ENCODE data around the gene ATP2C1.
"Not testable (repeated sequence)": the region's sequence is repeated elsewhere in the genome, so short reads cannot be mapped to it uniquely, and the experiment has no call there.

Gene ATP2C1

DNA sequence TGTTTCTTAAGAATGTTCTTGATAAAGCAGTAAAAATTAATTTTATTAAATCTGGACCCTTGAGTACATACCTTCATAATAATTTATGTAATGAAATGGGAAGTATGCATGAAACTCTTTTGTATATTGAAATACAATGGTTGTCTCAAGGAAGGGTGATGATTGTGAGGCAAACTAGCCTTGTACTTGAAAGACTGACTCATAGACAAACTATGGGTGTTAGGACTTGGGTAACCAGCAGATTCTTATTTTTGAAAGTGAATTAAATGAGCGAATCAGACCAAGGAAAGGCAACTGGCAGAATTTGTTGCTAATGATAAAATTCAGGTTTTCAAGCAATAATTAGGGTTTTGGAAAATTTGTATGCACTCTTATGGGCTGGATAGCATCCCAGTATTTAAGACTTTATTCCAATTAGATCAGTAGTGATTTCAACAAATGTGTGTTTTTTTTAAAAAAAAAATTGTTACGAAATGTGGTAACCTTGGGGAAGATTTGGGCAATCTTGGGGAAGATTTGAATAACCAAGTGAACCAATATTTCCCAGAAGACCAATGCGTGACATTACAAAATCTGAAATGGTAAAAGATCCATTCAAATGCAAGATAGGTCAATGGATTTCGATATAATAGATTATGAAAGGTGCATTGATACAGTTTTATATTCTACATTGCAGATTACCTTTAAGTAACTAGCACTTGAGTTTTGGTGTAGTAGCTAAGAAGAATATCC, 42.0 kb downstream of the ATP2C1 start:
- DNase-seq (ENCODE audit: low spot score), result no peak

DNA sequence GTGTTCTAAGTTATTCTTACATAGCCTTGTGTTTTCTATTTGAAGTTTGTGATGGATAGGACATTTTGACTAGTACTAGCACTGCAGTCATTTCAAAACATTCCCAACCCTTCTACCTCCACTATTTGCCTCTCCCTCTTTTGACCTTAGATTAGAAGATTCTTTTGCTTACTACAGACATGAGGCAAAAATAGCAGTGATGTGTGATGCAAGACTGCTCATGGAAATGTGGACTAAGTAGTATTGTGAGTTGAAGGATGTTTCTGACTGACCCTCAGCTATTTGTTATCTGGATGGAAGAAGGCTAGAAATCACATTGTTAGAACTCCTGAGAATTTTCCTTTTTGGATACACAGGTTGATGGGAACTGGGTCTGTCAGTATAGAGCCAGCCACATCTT, 45.9 kb downstream of the ATP2C1 start:
- DNase-seq (ENCODE audit: low spot score), result no peak

DNA sequence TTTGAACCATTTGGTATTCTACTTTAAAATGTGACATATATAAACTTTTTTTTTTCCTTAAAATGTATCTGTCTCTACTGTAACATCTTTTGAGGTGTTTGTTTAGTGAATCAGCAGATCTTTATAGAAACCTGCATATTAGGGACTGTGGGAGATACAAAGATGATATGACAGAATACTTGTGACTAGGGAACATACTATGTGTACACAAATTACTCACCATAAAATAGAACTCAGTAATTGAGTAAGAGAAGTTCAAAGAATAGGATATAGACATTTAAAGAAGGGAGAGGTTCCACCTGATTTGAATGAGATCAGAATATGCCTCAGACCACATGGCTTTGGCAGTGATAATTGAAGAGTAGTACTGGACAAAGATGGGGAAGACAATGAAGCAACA, 47.9 kb downstream of the ATP2C1 start:
- no peak for DNase-seq (ENCODE audit: low spot score)

DNA sequence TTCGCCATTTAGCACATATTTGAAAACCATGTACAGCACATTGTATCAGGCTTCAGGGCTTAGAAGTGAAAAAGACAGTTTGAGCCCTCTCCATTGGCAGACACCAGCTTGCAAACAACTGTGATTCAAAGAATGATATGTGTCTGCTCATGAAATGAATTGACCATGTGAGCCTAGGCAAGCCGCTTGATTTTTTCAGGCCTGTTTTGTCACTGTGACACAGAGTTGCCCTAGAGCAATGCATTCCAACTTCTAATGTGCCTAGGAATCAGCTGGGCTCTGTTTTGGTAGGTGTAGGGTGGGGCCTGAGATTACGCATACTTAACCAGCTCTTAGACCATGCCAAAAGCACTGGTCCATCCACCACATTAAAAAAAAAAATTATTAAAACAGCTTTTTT, 53.0 kb downstream of the ATP2C1 start:
- DNase-seq (ENCODE audit: low spot score), result no peak

DNA sequence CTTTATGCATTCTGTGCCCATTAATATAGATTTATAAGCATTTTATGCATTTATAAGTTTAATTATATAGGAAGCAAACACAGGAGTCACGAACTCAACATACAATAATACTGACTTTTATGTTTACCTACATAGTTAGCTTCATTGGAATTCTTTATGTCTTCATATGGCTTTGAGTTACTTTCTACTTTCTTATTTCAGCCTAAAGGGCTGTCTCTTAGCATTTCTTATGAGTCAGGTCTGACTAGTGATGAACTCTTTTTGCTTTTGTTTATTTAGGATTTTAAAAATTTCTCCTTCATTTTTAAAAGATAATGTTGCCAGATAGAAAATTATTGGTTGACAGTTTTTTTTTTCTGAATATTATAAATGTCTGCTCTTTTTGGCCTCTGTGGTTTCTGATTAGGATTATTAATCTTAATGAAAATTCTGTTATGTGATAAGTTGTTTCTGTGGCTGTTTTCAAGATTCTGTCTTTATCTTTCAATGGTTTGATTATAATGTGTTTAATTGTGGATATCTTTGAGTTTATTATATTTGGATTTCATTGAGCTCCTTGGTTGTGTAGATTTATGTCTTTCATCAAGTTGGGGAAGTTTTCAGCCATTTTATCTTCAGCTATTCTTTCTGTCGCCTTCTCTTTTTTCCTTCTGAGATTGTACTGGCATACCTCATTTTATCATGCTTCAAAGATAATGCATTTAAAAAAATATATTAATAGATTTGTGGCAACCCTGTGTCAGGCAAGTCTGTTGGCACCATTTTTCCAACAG, 54.3 kb downstream of the ATP2C1 start:
- DNase-seq (ENCODE audit: low spot score), result no peak

DNA sequence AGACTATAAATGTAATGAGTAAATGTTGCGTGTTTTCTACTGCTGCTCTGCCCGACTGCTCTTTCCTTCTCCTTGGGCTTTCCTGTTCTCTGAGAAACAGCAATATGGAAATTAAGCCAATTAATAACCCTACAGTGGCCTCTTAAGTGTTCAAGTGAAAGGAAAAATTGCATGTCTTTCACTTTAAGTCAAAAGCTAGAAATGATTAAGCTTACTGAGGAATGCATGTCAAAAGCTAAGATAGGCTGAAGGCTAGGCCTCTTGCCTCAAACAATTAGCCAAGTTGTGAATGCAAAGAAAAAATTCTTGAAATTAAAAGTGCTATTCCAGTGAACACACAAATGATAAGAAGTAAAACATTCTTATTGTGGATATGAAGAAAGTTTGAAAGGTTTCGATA, 55.0 kb downstream of the ATP2C1 start:
- DNase-seq (ENCODE audit: low spot score), result no peak

DNA sequence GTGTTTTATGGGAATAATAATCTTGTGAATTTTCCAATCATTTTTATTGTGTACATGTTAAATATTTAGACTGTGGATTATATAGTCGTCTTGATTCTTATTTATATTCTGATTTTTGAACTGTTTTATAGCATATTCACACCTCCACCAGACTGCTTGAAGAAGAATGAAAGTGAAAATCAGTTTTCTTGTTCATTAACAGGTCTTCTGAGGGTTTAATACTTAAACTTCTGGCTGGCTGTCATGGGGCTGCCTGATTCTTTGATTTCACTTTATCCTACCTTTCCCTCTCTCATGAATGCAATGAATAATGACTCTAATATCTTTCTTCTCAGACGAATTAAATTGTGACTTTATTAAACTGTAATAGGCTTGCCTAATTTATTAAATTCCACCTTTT, 56.2 kb downstream of the ATP2C1 start:
- DNase-seq (ENCODE audit: low spot score), result no peak

DNA sequence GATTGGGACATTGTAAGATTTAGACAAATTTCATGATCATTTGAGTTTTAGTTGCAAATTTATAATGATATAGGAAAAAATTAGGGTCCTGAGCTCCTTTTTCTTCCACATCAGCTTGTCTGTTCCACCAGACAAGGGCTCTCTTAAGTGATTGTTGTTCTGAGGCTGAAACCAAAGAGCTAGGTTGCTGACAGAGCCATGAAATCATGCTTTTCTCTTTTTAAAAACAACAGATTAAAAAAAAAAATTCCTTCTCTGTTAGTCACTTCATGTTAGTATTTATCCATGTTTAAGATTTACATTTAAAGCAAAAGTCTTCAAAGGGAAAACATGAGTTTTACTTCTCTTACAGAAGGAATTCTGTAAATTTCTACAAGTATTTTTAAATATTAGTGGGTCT, 56.8 kb downstream of the ATP2C1 start:
- no peak for DNase-seq (ENCODE audit: low spot score)

DNA sequence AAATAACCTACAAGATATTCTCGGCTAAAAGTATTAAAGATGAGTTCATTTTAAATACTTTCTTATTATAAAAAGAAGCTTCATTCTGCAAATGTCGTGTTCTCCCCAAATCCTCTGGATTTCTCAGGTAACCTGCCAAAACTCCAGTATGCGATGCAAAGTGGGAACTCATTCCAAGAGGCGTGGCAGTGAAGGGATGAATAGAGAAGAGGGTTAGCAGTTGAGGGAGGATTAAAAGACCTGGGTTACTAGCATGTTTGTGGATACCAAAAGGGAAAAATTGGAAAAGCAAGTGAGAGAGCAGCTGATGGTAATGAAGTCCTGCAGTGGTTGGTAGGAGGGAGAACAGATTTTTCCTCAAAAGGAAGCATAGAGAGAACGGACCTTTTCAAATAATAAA, 61.6 kb downstream of the ATP2C1 start:
- DNase-seq (ENCODE audit: low spot score), result no peak

DNA sequence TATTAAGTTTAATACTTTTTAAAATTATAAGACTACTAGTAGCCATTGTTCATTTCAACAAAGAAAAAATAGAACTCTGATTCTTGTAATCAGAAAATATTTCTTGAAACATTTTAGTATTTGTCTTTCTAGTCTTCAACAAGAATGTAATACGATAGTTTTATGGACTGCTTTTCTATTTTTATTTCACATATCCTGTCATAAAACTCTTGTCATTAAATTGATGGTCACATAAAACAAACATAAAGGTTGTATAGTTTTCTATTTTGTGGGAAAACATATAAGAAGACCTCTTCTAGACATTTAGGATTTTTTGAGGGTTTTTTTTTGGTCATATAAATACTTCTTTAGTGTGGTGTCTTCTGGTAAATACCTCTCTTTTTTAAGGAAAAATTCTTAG, 62.4 kb downstream of the ATP2C1 start:
- DNase-seq (ENCODE audit: low spot score), result no peak

DNA sequence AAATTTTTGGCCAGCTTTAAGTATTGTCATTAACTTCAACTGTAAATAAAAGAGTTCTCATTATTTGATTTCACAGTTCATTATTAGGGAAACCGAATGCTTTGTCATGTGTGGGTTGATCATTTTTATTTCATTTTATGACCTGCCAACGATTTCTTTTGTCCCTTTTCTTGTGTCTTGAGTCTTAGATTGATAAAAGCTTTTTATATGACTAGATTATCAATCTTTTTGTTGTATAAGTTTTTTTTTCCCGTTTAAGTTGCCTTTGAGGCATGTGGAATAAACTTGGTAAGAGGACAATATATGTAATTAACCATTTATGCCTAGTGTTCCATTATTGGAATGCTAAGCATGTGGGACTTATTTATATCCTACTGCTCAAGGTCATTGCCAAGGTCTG, 62.8 kb downstream of the ATP2C1 start:
- DNase-seq (ENCODE audit: low spot score), result no peak

DNA sequence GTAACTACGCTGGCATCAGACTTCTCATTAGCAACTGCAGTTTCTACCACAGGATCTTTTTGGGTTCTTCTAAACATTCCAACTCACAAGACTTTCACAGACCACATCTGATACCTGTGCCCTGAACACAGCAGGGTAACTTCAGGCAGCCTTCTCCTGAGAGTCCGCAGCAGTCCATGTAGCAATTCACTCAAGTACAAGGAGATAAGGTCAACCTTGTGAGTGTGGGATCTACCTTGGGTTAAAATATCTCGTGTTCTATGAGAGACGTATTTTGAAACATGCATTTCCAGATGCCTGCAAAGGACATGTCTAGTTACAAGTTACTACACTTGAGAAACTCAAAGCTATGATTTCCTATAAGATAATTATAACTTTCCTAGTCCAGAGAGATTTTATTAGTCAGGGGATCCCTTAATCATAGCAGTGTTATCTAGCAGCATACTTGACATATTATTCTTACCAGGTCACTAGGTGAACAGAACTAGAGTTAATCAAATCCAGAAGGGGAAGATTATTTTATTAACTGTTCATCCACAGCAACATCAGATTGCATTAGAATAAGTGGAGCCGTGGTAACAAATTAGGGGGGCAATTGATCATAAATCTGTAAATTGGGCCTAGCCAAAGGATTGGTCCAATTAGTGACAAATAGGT, 66.4 kb downstream of the ATP2C1 start:
- DNase-seq (ENCODE audit: low spot score), result no peak

DNA sequence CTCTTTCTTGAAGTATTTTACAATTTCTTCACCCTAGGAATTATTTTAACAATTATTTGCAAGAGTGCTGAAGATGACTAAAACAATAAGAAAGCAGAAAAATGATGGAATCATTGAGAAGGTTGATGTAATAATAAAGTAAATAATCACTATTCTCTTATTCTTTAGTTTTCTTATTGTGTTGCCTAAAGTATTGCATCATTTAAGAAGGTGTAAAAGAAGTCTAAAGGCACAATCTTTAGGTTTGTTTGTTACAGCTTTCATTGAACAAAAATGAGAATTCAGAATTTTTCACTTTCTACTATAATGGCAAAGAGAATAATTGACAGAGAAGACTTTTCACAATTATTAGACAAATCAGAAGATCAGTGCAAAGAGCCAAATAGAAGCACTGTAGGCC, 67.6 kb downstream of the ATP2C1 start:
- no peak for DNase-seq (ENCODE audit: low spot score)

DNA sequence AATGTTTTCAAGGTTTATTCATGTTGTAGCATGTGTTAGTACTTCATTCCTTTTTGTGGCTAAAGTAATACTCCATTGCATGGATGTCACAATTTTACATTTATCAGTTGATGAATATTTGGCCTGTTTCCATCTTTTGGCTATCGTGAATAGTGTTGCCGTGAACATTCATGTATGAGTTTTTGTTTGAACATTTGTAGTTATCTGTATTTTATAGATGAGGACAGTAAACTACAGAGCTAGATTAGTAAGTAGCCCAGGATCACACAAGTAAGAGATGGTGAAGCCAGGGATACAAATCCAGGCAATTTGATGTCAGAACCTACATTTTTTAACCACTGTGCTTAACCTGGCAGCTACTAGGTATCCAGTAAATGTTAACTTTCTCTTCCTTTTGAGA, 69.6 kb downstream of the ATP2C1 start:
- DNase-seq (ENCODE audit: low spot score), result no peak

DNA sequence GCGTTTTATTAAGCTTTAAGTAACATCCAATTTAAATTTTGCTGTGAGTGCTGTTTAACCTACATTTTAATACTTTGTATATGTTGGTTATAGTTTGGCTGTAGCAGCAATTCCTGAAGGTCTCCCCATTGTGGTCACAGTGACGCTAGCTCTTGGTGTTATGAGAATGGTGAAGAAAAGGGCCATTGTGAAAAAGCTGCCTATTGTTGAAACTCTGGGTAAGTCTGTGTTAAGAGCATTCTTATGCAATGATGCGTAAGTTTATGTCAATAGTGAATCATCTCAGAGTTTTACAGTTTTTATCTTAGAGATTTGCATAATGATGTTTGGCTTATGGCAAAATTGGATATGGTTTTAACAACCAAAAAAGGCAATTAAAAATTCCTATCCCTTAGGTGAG, 70.0 kb downstream of the ATP2C1 start:
- no peak for DNase-seq (ENCODE audit: low spot score)

DNA sequence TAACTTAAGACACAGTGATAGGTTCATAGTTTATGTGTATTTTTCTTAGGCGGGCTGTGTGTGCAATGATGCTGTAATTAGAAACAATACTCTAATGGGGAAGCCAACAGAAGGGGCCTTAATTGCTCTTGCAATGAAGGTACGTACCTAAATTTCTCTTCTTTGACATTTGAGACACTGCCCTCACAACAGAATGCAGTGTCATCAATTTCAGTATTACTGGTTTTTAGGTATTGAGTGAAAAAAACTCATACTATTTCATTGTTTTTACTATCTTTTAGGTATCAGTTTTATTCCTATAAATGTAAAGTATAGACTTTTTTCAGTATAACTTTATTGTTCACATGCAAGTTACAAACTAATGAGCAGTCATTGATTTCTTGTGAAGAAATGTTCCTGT, 73.4 kb downstream of the ATP2C1 start:
- no peak for DNase-seq (ENCODE audit: low spot score)

DNA sequence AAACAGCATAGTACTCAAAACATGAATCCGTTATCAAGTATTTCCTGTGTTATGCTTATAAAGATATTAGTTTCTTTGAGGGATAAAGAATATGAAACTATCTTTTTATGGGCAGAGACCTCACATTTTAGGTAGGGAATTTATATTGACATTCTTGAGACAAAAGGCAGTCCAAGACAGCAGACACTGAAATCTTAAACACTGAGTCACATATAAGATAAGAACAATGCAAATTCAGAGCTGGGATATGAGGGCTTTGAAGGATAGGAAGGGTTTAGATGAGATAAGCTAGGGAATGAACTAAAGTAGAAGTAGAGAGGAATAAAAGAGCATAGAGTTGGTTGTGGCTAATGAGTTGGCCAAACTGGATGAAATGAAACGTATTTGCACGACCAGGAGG, 74.3 kb downstream of the ATP2C1 start:
- DNase-seq (ENCODE audit: low spot score), result no peak

DNA sequence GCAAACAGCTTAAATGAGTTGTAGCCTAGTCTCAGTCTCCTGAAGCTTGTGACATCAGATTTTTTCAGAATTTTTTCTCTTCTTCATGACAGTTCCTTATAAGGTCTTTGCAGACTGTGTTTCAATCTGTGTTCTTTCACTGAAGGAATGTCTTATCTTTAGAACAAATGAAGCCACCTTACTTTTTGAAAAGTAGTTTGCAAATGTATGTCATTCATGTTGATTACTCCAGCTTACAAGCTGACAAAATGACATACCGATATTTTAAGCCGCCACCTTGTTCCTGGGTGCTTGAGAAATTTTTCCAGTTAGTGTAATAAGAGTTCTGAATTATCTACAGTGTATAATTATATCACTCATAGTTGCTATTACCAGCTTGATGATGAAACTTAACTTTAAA, 75.7 kb downstream of the ATP2C1 start:
- no peak for DNase-seq (ENCODE audit: low spot score)

DNA sequence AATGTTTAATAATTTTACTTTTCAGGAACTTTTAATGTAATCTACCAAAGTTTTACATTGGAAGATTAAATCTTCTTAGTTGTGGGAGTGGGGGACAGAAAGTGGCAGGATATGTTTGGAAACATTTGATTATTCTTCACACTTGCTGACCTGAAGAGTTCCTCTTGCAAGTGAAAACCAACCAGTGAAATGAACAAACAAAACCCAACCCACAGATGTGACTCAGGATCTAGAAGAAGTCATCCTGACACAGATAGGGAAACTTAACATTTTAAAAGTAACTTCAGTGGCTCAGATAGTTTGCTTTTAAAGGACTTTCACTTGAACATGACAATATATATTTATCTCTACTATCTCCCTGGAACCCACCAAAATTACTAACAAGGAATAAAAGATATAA, 77.3 kb downstream of the ATP2C1 start:
- DNase-seq (ENCODE audit: low spot score), result no peak

DNA sequence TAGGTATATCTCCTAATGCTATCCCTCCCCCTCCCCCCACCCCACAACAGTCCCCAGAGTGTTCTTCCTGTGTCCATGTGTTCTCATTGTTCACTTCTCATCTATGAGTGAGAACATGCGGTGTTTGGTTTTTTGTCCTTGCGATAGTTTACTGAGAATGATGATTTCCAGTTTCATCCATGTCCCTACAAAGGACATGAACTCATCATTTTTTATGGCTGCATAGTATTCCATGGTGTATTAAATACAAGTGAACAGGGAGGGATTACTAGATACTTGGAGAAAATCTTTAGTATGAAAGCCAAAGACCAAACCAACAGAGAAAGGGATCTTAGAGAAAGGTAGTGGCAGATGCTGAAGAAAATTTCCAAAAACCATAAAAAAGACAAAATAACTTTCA, 78.7 kb downstream of the ATP2C1 start:
- not testable (repeated sequence) for DNase-seq (ENCODE audit: low spot score)

DNA sequence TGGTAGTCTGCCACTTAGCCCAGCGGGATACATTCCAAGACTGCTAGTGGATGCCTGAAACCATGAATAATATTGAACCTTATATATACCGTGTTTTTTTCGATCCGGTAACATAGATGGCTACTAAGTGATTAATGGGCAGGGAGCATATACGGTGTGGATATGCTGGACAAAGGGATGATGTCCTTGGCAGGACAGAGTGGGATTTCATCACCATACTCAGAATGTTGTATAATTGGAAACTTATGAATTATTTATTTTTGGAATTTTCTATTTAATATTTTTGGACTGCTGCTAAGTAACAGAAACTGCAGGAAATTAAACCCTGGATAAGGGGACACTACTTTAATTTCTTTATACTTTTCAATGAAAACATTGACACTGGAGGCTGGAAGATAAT, 79.5 kb downstream of the ATP2C1 start:
- DNase-seq (ENCODE audit: low spot score), result no peak

DNA sequence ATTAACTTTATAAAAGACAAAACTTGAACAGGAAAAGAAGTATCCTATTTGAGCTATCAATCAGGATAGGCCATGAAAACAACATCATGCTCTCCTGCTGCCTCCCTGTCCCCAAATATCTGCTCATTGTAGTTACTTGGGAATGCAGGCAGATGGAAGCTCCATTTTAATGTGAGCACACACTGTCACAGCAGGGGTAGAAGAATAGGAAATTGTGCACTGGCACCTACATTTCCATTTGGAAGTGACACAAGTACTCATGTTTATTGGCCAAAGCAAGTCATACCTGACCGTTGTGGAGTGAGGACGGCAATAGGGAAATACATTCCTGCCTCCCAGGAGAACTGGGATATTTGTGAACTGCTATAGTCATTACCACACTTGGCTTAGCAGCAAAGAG, 80.3 kb downstream of the ATP2C1 start:
- no peak for DNase-seq (ENCODE audit: low spot score)

DNA sequence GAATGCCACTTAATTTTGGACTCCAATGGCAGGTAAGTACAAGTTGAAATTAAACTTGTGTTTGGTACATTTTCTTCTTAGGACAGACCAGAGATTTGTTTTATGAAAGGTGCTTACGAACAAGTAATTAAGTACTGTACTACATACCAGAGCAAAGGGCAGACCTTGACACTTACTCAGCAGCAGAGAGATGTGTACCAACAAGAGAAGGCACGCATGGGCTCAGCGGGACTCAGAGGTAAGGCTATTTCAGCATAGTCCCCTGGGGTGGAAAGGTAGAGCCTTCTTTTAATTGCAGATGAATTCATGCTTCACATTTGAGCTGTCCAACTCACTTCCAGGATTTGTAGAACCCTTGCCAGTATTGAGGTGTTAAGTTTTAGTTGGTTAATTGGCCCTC, 81.4 kb downstream of the ATP2C1 start:
- no peak for DNase-seq (ENCODE audit: low spot score)

Measured in NAMALWA (cell line).